ENCODE data around the gene NPBWR2. TPM values are rescaled to one million over a fixed set of nuclear protein-coding genes. Genes with fewer than 3 reads are reported as not detected.
A peak's percentile ranks its signal among the peaks of the same experiment; 100 is the strongest.

Gene NPBWR2
- total RNA-seq, 2 donors from 2014 or later: not detected

DNA sequence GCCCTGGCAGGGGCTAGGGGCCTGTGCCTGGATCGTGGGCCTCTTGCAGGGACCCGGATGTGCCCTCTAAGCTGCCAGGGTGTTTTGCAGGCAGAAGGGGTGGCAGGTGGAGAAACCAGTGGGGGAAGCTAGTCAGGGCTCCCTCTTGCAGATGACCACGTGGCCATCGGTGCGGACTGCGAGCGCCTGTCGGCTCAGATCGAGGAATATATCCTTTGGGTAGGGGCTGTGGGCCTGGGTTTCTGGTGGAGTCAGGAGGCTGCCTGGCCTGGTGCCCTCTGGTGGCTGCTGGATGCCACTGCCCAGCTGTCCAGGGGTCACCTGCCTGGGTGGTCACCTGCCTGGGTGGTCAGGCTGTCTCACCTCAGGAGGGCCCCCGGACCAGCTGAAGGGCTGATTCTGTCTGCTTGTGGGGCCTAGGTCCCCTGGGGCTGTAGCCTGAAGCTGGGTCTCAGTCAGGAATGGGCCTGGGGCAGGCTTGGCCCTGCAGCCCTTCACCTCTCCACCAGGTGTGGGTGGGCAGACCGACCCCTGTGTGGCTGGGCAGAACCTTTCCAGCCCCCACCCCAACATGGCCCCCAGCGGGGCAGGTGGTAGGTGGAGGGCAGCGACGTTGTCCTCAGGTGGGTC, 37.6 kb downstream of the NPBWR2 start:
- no peak overlapping the region for H3K27ac Mint-ChIP-seq
- no peaks in the 10 kb centered on the region for H3K36me3 Mint-ChIP-seq
- DNase-seq (ENCODE audit: low spot score) (no peak), ATAC-seq (no peak)
- no peaks in the 10 kb centered on the region for H3K9me3 Mint-ChIP-seq
- no peaks in the 10 kb centered on the region for H3K27me3 Mint-ChIP-seq
- H3K4me3 Mint-ChIP-seq: no peak overlapping the region
- H3K4me1 Mint-ChIP-seq (ENCODE audit: low read depth in 2 of 2): peaks cover 24 to 26% of the 10 kb centered on the region in 2 donors

DNA sequence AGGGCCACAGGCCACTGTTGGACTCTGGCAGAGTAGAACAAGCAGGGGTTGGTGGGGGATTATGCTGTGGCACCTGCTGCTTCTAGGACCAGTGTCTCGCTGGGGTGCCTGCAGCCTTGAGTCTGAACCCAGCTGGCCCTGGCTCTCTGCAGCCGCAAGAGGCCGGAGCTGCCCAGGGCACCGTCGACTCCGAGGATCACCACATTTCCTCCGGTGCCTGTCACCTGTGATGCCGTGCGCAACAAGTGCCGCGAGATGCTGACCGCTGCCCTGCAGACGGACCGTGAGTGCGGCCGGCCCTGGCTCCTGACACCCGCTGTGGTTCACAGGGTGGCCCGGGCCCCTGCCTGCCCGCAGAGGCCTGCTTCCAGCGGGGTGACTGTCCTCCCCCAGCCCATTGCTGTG, 38.2 kb downstream of the NPBWR2 start:
- H3K9me3 Mint-ChIP-seq: no peaks in the 10 kb centered on the region
- H3K27me3 Mint-ChIP-seq: no peaks in the 10 kb centered on the region
- H3K4me3 Mint-ChIP-seq: no peak overlapping the region
- ATAC-seq (no peak), DNase-seq (ENCODE audit: low spot score) (no peak)
- H3K36me3 Mint-ChIP-seq: no peaks in the 10 kb centered on the region
- H3K4me1 Mint-ChIP-seq (ENCODE audit: low read depth in 2 of 2): peaks cover 29 to 30% of the 10 kb centered on the region in 2 donors
- H3K27ac Mint-ChIP-seq: no peak overlapping the region

DNA sequence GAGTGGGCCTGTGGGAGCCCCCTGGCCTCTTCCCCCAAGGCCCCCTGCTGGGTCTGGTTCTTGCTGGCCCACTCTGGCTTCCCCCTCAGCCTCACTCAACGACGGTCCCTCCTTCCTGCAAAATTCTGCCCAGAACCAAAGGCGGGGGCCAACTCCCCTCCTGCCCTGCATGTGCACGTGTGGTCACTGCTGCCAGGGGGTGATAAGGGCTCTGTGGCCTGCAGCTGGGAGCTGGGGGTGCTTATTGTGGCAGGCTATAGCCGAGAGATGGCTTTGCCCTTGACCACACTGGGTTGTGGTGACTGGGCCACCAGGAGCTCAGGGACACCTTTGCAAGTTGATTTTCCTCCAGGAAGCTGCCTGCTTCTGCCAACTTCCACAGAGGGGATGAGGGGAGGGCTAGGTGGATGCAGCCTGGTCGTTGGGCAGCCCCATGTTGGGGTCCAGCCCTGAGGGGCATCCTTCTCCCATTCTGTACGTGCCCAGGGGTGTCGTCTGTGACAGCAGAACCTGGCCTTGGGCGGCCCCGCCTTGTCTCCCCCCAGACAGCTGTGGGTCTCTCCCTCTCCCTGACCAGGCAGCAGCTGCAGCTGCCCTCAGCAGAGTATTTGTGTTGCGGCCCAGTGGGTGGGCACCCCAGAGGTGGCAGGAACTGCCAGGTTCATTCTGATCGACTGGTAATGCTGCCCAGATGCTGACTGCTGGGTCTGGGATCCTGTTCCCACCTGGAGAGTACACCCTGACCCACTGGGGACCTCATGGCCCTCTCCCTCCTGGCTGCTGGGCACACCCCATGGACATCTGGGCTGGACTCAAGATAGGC, 38.8 kb downstream of the NPBWR2 start:
- Mint-ChIP-seq H3K4me1 (ENCODE audit: low read depth in 2 of 2) (peaks cover 35% of the 10 kb centered on the region in 2 donors), H3K27me3 (no peaks in the 10 kb centered on the region), H3K9me3 (no peaks in the 10 kb centered on the region), H3K27ac (no peak overlapping the region), H3K4me3 (no peak overlapping the region), H3K36me3 (no peaks in the 10 kb centered on the region)
- ATAC-seq (no peak), DNase-seq (ENCODE audit: low spot score) (no peak)

DNA sequence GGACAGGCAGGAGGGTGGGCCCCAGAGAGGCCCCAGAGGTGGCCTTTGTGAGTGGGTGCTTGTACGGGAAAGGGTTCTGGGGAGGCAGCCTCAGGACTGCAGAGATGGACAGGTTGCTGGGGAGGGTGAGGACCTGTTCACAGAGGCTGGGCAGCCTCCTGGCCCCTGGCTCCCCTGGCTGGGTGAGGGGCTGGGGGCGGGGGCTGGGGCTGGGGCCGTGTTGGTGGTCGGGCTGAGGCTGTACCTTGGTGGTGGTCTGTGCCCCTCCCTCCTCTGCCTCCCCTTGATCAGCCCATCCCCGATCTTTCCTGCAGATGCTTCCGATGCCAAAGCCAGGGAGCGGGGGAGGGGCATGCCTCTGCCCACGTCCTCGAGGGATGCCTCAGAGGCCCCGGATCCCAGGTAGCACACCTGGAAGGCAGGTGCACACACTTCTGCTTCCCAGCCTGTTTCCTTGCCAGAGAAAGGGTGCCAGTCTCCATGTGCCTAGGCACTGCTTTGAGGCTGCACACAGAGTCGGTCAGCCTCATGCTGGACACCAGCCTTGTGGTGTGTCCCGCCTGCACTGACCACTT, 39.5 kb downstream of the NPBWR2 start:
- Mint-ChIP-seq H3K4me3 (no peak overlapping the region), H3K9me3 (no peaks in the 10 kb centered on the region), H3K27ac (no peak overlapping the region), H3K4me1 (ENCODE audit: low read depth in 2 of 2) (peaks cover 35 to 36% of the 10 kb centered on the region in 2 donors), H3K27me3 (no peaks in the 10 kb centered on the region), H3K36me3 (no peaks in the 10 kb centered on the region)
- DNase-seq (ENCODE audit: low spot score) (no peak), ATAC-seq (no peak)

DNA sequence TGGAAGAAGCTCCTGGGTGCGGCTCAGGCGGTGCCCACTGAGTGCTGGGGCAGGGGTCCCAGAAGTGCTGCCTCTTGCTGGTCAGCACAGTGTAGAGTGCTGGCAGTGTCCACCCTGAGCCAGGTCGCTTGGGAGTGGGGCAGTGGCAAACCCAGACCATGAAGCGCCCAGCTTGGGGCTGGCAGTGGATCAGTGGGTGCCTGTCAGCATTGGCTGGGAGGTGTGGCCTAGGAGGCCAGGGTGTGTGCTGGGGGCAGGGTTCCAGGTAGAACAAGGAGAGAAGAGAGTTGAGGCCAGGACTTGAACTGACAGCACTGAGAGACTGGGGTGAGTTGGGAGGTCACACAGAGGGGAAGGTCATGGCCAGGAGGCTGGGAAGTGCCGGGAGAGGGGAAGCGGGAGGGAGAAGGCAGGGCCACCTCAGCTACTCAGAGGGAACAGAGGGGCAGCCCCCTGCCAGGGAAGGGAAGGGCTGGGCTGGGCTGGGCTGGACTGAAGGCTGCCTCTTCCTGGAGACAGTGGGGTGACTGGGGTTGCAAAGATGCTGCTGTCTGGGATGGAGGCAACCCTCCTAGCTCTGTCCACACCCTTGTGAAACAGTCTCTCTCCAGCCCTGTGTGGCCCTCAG, 40.2 kb downstream of the NPBWR2 start:
- DNase-seq (ENCODE audit: low spot score) (no peak), ATAC-seq (no peak)
- Mint-ChIP-seq H3K27me3 (no peaks in the 10 kb centered on the region), H3K4me3 (no peak overlapping the region), H3K4me1 (ENCODE audit: low read depth in 2 of 2) (peaks cover 31 to 36% of the 10 kb centered on the region in 2 donors), H3K36me3 (no peaks in the 10 kb centered on the region), H3K9me3 (no peaks in the 10 kb centered on the region), H3K27ac (peak overlapping the region in 1 of 2 donors; percentile 56)

DNA sequence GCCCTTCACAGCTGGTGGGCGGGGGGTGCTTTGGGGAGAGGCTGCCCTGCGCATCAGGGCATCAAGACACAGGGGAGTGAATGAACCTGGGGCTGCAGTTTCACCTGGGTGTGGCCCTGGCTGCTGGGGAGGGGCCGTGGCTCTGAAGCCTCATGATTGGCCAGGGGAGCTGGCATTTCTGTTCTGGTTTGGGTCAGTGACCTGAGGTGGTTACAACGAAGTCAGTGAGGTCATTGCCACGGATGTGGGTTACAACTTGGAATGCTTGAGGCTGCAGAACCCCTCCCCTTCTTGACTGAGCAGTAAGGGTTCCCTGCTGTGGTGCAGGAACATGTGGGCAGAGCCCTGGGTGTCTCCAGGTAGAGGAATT, 41.4 kb downstream of the NPBWR2 start:
- peak overlapping the region; percentile 65 to 81 for H3K27ac Mint-ChIP-seq
- H3K27me3 Mint-ChIP-seq: no peaks in the 10 kb centered on the region
- peaks cover 31 to 36% of the 10 kb centered on the region in 2 donors for H3K4me1 Mint-ChIP-seq (ENCODE audit: low read depth in 2 of 2)
- DNase-seq (ENCODE audit: low spot score): peak; percentile 85
- no peaks in the 10 kb centered on the region for H3K36me3 Mint-ChIP-seq
- peak; percentile 81 for ATAC-seq
- peak overlapping the region; percentile 69 for H3K4me3 Mint-ChIP-seq
- no peaks in the 10 kb centered on the region for H3K9me3 Mint-ChIP-seq

DNA sequence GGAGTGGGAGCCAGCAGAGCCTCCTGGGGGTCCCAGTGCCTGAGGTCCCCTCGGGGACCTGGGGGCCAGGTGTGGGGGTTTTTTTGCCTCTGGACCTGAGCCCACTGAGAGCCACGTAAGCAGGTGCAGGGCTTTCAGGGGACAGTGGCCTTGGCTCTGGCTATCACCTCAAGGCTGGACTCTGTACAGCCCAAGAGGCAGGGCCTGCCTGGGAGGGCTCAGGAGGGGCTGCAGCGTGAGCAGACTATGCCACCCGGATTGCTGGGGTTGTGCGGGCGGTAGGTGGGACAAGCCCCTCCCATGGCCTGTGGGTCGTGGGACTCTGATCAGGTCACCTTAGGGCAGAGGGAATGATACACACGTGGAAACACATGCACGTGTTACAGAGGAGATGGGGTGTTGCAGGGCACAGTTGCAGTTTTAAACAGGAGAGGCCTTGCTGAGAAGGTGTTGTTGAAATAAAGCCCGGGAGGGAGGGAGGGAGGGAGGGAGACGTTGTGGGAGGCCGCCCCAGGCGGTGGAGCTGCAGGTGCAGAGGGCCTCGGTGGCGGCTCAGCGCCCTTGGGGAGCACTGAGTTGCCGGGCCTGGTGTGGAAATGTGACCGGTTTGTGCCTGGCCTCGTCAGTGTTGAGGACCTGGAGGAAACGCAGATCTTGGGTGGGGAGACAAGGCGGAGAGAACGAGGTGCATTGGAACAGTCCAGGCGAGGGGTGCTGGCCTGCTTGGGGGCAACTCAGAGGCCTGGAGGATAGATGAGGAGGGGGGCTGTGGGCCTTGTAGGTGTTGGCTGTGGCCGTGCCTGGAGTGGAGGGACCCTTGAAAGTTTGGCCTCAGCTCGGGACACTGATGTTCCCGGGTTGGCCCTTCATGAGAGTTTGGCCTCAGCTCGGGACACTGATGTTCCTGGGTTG, 42.0 kb downstream of the NPBWR2 start:
- peaks cover 31 to 36% of the 10 kb centered on the region in 2 donors for H3K4me1 Mint-ChIP-seq (ENCODE audit: low read depth in 2 of 2)
- H3K9me3 Mint-ChIP-seq: no peaks in the 10 kb centered on the region
- H3K27ac Mint-ChIP-seq: peak overlapping the region; percentile 65 to 81
- H3K36me3 Mint-ChIP-seq: no peaks in the 10 kb centered on the region
- DNase-seq (ENCODE audit: low spot score) (no peak), ATAC-seq (no peak)
- no peaks in the 10 kb centered on the region for H3K27me3 Mint-ChIP-seq
- peak overlapping the region; percentile 69 for H3K4me3 Mint-ChIP-seq

DNA sequence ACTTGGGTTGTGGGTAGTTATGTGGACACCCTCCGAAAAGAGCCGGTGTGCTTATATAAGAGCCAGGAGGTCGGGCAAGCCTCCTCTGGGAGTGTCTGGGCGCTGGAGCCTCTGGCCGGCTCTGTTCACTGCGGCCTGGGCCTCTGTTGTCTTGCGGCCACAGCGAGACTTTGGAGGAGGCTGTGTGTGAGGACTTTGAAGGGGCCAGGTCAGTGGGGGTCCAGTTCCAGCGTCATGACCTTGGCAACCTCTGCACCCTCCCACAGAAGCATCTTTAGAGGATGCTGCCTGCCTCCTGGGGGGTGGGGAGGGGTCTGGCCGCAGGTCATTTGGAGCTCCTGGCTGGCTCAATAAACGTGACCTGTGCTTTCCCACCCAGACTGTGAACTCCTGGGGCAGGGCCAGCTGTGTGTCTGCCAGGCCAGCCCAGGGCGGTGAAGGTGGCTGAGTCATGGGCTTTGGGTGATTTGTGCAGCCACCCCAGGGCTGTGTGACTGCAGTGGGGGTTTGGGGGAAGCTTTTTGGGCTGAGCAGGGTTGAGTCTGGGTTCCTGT, 43.1 kb downstream of the NPBWR2 start:
- peak overlapping the region; percentile 65 to 82 for H3K27ac Mint-ChIP-seq
- H3K27me3 Mint-ChIP-seq: no peaks in the 10 kb centered on the region
- H3K9me3 Mint-ChIP-seq: no peaks in the 10 kb centered on the region
- H3K36me3 Mint-ChIP-seq: no peaks in the 10 kb centered on the region
- DNase-seq (ENCODE audit: low spot score) (no peak), ATAC-seq (no peak)
- peak overlapping the region; percentile 85 for H3K4me3 Mint-ChIP-seq
- peaks cover 31 to 36% of the 10 kb centered on the region in 2 donors for H3K4me1 Mint-ChIP-seq (ENCODE audit: low read depth in 2 of 2)

DNA sequence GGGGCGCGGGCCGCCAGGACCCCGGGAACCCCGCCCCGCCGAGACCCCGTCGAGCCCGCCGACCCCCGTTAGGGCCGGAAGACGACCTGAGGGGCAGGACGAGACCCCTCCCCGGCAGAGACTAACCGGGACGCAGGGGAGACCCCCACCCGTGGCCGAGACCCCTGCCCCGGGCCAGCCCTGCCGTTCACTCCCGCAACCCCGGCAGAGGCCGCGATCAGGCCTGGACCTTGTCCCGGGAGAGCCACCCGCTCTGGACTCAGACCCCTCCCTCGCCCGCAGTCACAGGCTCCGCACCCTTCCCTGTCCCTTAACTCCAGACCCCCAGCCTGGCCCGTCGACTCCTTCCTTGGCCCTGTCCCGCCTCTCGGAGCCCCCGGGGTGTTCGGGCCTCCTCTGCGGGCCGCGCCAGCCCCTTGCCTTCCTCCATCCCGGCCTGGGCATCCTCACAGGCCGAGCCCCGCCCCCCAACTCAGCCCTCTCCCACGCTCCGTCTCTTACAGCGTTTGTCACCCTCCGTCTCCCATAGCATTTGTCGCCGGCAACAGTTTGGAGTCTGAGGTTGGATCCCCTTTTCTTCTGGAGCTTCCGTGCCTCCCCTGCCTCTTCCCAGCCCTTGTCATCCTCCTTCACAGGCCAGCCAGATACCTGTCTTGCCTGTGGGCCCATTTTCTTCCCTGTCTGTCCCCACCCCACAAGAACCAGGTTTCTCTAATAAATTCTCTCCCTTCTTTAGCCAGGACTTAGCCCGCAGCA, 43.8 kb downstream of the NPBWR2 start:
- no peak for DNase-seq (ENCODE audit: low spot score)
- H3K36me3 Mint-ChIP-seq: no peaks in the 10 kb centered on the region
- no peak for ATAC-seq
- peaks cover 33 to 36% of the 10 kb centered on the region in 2 donors for H3K4me1 Mint-ChIP-seq (ENCODE audit: low read depth in 2 of 2)
- H3K27ac Mint-ChIP-seq: peak overlapping the region; percentile 65 to 82
- no peaks in the 10 kb centered on the region for H3K27me3 Mint-ChIP-seq
- H3K9me3 Mint-ChIP-seq: no peaks in the 10 kb centered on the region
- peak overlapping the region; percentile 85 for H3K4me3 Mint-ChIP-seq

DNA sequence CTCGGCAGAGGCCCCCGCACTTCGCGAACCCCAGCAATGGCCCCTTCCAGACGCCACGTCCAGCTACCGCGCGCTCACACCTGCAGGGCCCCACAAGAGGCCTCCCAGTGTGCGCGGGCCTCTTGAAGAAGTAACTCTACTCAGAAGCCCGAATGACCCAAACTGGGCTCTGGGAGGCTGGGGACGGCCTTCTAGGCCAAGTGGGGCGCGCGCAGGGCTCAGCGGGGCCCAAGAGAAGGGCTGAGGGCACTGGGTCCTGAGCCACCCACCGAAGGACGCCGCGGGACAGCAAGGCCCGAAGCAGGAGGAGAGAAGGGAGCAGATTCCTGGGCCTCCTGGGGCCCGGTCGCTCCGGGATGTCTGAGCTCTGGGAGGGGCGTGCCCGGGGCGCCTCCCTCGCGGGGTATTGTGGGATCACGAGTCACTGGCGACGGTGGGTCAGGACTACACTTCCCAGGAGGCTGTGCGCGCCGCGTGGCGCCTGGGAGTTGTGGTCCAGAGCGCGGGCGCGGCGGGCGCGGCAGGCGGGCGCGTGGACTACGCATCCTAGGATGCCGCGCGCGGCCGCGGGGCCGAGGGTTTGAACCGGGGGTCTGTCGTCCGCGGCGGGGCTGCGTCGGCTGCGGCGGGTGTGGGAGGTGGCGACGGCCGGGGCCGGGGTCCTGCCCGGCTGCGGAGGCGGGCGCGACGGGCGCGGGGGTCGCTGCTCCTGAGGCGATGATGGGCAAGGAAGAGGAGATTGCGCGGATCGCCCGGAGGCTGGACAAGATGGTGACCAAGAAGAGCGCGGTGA, 44.6 kb downstream of the NPBWR2 start, which contains the start of gene TCEA2:
Gene TCEA2 (plus strand): TSS at position 603 of the 793 bp plus-strand sequence. CDS start 115 bp downstream, at position 718.
- peaks cover 34 to 36% of the 10 kb centered on the region in 2 donors for H3K4me1 Mint-ChIP-seq (ENCODE audit: low read depth in 2 of 2)
- no peaks in the 10 kb centered on the region for H3K36me3 Mint-ChIP-seq
- ATAC-seq (peak; percentile 94 to 96), DNase-seq (ENCODE audit: low spot score) (peak; percentile 96)
- H3K9me3 Mint-ChIP-seq: no peaks in the 10 kb centered on the region
- peak within 1 kb of the TSS; percentile 65 to 82 for H3K27ac Mint-ChIP-seq
- no peaks in the 10 kb centered on the region for H3K27me3 Mint-ChIP-seq
- H3K4me3 Mint-ChIP-seq: peak within 1 kb of the TSS; percentile 85

DNA sequence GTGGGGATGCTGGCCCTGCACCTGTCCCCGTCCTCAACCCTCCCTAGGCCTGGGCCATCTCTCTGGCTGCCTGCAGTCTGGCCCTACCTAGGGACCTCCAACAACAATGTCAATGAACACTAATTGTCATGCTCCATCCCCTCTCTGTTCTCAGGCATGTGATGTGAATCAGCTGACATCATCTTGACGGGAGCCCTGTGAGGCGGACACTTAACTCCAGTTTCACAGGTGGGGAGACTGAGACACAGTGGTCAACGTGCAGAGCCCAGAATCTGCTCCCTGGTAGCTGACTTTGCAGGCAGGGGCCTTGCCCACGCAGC, 45.1 kb downstream of the NPBWR2 start:
- H3K9me3 Mint-ChIP-seq: no peaks in the 10 kb centered on the region
- DNase-seq (ENCODE audit: low spot score) (no peak), ATAC-seq (no peak)
- H3K27ac Mint-ChIP-seq: no peak overlapping the region
- H3K36me3 Mint-ChIP-seq: no peaks in the 10 kb centered on the region
- H3K27me3 Mint-ChIP-seq: no peaks in the 10 kb centered on the region
- no peak overlapping the region for H3K4me3 Mint-ChIP-seq
- H3K4me1 Mint-ChIP-seq (ENCODE audit: low read depth in 2 of 2): peaks cover 35 to 36% of the 10 kb centered on the region in 2 donors

DNA sequence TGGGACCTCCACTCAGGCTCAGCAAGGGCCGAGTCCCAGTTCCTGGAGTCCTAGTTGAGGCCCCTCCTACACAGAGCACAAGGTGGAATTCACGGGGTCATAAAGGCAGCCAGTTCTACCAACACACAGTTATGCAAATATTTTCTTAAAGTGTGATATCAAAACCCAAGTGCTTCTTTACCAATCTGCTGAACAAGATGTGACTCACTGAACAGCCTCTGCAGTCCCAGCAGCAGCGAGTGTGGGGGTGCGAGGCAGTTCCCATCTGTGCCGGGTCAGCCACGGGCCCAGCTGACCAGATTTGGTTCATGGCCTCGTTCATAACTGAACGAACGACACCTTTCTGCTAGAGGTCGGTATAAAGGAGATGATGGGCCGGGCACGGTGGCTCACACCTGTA, 48.8 kb downstream of the NPBWR2 start:
- ATAC-seq: peak in 1 of 2 donors; percentile 12
- Mint-ChIP-seq H3K9me3 (no peaks in the 10 kb centered on the region), H3K4me3 (peak overlapping the region; percentile 61), H3K27ac (peak overlapping the region in 1 of 2 donors; percentile 69), H3K36me3 (no peaks in the 10 kb centered on the region), H3K4me1 (ENCODE audit: low read depth in 2 of 2) (peaks cover 6 to 11% of the 10 kb centered on the region in 2 donors), H3K27me3 (peaks cover 0 to 1% of the 10 kb centered on the region in 2 donors)
- DNase-seq (ENCODE audit: low spot score): no peak
